Measurements from ENCODE around the gene LRRN2.
"Not testable (repeated sequence)": the region's sequence is repeated elsewhere in the genome, so short reads cannot be mapped to it uniquely, and the experiment has no call there.

Gene LRRN2

DNA sequence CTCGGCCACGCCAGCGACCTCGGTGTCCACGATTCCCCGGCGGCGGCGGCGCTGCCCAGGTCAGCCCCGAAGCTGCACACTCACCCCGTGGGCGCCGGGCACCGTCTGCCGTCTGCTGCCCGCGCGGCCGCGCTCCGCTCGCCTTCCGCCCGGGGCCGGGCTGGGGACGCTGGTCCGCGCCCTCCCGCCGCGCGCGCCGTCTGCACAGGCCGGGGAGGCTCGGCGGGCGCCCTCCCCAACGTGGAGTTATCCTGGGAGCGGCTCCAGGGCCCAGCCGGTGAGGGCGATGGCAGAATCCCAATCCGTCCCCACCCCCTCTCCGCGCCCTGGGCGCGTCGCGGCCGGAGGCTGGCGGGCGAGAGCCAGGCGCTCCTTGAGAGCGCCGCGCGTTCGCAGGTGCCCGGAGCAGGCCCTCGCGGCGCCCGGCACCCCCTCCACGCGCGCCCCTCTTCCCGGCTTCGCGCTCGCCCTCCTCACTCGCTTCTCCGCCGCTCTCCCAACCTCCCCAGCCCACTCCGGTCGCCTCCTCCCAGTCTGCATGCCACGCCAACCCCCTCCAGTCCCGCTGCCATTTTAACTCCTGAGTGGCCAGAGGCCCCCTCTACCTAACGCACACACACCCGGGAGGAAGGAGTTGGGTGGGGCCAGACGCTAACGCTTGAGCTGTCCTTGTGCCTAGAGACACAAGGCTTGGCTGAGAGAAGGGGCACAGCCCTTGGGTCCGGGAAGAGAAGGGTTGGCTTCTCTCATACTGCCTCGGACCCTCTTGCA lies at the start of gene LRRN2:
Gene LRRN2 (minus strand): TSS at position 503 of the 771 bp plus-strand sequence. CDS start 65,746 bp downstream, outside the sequence.
- Histone ChIP-seq H3K9ac (ENCODE audit: low read length) (peak within 1 kb of the TSS; percentile 51), H3K27ac (ENCODE audit: low read depth, low read length) (peak within 1 kb of the TSS; percentile 55), H3K27me3 (ENCODE audit: control insufficient read depth in 1 of 2, insufficient read depth in 2 of 2, low read length in 2 of 2) (no peaks in the 10 kb centered on the region), H3K36me3 (ENCODE audit: insufficient read depth, low read length) (no peaks in the 10 kb centered on the region), H3K4me1 (ENCODE audit: insufficient read depth, low read length) (peaks cover 17% of the 10 kb centered on the region), H3K9me3 (ENCODE audit: low read length) (no peaks in the 10 kb centered on the region), H3K4me3 (ENCODE audit: low read depth in 1 of 2, low read length in 2 of 2) (peak within 1 kb of the TSS; percentile 81 to 90)

DNA sequence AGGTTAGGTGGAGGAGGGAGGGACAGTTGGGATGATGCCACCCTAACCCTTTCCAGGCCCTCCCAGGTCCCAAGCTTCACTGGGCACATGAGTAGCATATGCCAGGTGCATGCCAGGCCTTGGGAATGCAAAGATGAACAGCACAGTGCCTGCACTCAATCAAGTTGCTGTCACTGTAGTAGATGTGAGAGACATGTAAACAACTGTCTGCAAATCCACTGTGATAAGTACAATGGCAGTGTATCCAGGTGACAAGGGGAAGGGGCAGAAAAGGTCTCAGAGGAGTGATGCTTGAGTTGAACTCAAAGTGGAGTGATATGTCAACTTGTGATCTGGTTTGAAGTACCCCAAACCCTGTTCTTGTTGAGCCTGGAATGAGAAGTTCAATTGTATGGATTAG lies 49.5 kb upstream of the LRRN2 start:
- Histone ChIP-seq H3K27ac (ENCODE audit: low read depth, low read length) (no peak overlapping the region), H3K9ac (ENCODE audit: low read length) (no peak overlapping the region), H3K9me3 (ENCODE audit: low read length) (no peaks in the 10 kb centered on the region), H3K4me3 (ENCODE audit: low read depth in 1 of 2, low read length in 2 of 2) (no peak overlapping the region), H3K27me3 (ENCODE audit: control insufficient read depth in 1 of 2, insufficient read depth in 2 of 2, low read length in 2 of 2) (no peaks in the 10 kb centered on the region), H3K4me1 (ENCODE audit: insufficient read depth, low read length) (no peaks in the 10 kb centered on the region), H3K36me3 (ENCODE audit: insufficient read depth, low read length) (no peaks in the 10 kb centered on the region)

DNA sequence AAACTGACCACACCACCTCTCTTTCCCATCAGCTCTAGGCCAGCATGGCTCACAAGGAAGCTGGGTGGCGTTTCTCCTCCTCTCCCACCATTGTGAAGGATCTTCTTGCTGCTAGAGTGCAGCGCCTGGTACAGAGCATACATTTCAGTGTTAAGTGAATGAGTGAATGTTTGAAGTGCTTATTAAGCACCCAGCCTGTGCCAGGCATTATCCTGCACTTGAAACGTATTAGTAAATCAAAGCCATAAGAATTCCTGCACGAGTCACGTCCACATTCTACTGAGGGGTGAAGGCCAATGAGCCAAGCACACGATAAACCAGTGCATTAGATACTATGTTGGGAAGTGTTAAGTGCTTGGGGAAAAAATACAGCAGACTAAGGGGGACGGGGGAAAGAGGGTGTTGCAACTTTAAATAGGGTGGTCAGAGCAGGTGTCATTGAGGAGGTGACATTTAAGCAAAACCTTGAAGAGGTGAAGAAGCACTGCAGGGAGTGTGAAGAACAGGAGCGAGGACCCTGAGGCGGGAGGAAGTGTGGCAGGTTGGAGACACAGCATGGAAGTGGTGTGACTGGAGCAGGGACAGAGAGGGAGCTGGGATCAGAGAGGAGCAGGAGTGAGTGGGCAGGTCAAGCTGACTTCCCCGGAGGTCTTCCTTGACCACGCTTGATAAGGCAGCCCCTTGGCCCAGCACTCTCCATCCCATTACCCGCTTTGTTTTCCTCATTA lies 48.5 kb upstream of the LRRN2 start:
- Histone ChIP-seq H3K4me3 (ENCODE audit: low read depth in 1 of 2, low read length in 2 of 2) (no peak overlapping the region), H3K27me3 (ENCODE audit: control insufficient read depth in 1 of 2, insufficient read depth in 2 of 2, low read length in 2 of 2) (no peaks in the 10 kb centered on the region), H3K27ac (ENCODE audit: low read depth, low read length) (no peak overlapping the region)

DNA sequence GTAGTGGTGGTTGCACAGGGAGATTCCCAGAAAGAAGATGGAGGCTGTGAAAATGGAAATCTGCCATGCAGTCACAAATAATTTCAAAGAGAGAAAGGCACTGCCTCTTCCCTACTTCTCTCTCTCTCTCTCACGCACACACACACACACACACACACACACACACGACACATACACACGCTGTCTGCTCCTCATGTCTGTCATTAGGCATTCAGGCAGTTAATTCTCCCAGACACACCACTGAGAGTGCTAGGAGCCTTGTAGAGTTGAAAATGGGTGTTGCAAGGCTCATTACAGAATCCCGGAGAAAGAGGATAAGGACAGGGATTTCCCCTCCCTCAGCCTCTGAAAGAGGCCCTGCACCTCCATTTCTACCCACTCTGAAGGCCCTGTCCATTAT lies 47.8 kb upstream of the LRRN2 start:
- Histone ChIP-seq H3K27me3 (ENCODE audit: control insufficient read depth in 1 of 2, insufficient read depth in 2 of 2, low read length in 2 of 2) (no peaks in the 10 kb centered on the region), H3K4me3 (ENCODE audit: low read depth in 1 of 2, low read length in 2 of 2) (no peak overlapping the region), H3K27ac (ENCODE audit: low read depth, low read length) (no peak overlapping the region), H3K9ac (ENCODE audit: low read length) (no peak overlapping the region), H3K36me3 (ENCODE audit: insufficient read depth, low read length) (no peaks in the 10 kb centered on the region), H3K9me3 (ENCODE audit: low read length) (no peaks in the 10 kb centered on the region), H3K4me1 (ENCODE audit: insufficient read depth, low read length) (no peaks in the 10 kb centered on the region)

More for the DNA sequence above, 48.5 kb upstream of the LRRN2 start:
- Histone ChIP-seq H3K9ac (ENCODE audit: low read length) (no peak overlapping the region), H3K36me3 (ENCODE audit: insufficient read depth, low read length) (no peaks in the 10 kb centered on the region), H3K4me1 (ENCODE audit: insufficient read depth, low read length) (no peaks in the 10 kb centered on the region), H3K9me3 (ENCODE audit: low read length) (no peaks in the 10 kb centered on the region)

DNA sequence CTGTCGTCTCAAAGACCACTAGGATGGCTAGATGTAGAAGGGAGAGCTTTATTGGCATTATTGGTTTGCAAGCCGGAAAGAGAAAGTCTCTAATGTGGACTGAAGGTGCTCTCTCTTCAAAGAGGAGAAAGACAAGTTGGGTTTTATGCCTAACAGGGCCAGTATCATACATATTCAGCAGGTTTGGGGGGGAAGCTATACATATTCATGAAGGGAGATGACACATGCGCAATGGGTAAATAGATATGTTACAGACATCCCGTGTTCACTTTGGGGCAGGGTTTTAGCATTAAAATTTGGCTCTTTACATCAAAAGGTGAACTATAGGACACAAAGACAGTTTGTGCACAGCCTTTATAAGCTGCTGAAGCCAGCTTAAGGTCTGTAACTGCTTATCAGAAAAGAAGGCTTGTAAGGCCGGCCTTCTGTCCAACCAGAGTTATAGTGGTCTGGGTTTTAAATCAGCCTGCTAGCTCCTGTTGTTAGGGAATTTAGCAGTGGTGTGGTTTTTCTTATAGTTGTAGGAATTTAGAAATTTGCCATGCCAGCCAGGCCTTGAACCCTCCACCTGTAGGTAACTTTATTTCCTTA lies 46.5 kb upstream of the LRRN2 start:
- no peaks in the 10 kb centered on the region for H3K27me3 ChIP-seq (ENCODE audit: control insufficient read depth in 1 of 2, insufficient read depth in 2 of 2, low read length in 2 of 2)
- no peak overlapping the region for H3K9ac ChIP-seq (ENCODE audit: low read length)
- no peak overlapping the region for H3K4me3 ChIP-seq (ENCODE audit: low read depth in 1 of 2, low read length in 2 of 2)
- no peaks in the 10 kb centered on the region for H3K9me3 ChIP-seq (ENCODE audit: low read length)
- no peak overlapping the region for H3K27ac ChIP-seq (ENCODE audit: low read depth, low read length)
- H3K36me3 ChIP-seq (ENCODE audit: insufficient read depth, low read length) = no peaks in the 10 kb centered on the region
- no peaks in the 10 kb centered on the region for H3K4me1 ChIP-seq (ENCODE audit: insufficient read depth, low read length)

DNA sequence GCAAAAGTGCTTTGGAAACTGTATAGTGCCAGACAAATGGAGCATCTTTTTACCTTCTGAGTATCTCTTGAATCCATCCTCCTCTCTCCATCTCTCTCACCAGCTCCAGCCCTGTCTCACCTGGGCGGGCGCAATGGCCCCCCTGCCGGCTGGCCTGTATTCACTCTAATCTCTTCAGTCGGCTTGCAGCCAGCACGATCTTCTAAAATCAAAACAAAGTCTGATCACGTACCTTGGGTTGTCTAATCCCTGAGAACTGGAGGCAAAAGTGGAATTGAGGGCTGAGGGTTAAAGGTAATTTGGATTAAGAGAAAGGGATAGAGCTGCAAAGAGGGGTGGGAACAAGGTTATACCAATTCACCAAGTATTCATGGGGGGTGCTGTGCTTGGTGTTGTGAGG lies 46.0 kb upstream of the LRRN2 start:
- Histone ChIP-seq H3K36me3 (ENCODE audit: insufficient read depth, low read length) (no peaks in the 10 kb centered on the region), H3K9ac (ENCODE audit: low read length) (no peak overlapping the region), H3K4me1 (ENCODE audit: insufficient read depth, low read length) (no peaks in the 10 kb centered on the region), H3K27ac (ENCODE audit: low read depth, low read length) (no peak overlapping the region), H3K27me3 (ENCODE audit: control insufficient read depth in 1 of 2, insufficient read depth in 2 of 2, low read length in 2 of 2) (no peaks in the 10 kb centered on the region), H3K9me3 (ENCODE audit: low read length) (no peaks in the 10 kb centered on the region), H3K4me3 (ENCODE audit: low read depth in 1 of 2, low read length in 2 of 2) (no peak overlapping the region)

DNA sequence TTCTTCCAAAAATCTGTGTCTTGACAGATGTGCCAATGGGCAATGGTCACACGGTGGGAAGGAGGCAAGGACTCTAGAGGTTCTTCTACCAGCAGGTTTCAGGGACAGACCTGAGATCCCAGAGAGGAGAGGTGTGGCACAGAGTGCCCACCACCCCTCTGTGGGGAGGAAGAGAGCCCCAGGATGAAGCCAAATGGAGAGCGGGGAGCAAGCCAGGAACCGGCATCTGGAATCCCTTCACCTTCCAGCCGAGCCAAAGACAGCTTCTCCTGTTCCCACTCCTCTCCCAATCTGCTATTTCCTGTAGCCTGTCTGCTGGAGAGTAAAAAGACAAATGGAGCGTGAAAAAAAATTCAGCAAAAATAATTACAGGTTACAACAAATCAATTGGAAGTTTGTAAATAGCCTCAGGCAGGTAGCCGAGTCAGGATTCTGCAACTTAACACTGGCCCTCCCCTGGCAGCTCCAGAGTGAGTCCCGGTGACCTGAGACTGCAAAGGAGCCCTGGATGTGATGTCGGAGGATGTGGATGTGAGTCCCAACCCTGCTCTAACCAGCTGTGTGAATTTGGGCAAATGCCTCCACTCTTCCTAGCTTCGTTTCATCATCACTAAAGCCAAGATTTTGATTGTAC lies 45.4 kb upstream of the LRRN2 start:
- no peak overlapping the region for H3K27ac ChIP-seq (ENCODE audit: low read depth, low read length)
- H3K9me3 ChIP-seq (ENCODE audit: low read length) = no peaks in the 10 kb centered on the region
- H3K4me3 ChIP-seq (ENCODE audit: low read depth in 1 of 2, low read length in 2 of 2) = no peak overlapping the region
- H3K27me3 ChIP-seq (ENCODE audit: control insufficient read depth in 1 of 2, insufficient read depth in 2 of 2, low read length in 2 of 2) = no peaks in the 10 kb centered on the region
- H3K36me3 ChIP-seq (ENCODE audit: insufficient read depth, low read length) = no peaks in the 10 kb centered on the region
- no peak overlapping the region for H3K9ac ChIP-seq (ENCODE audit: low read length)
- H3K4me1 ChIP-seq (ENCODE audit: insufficient read depth, low read length) = no peaks in the 10 kb centered on the region

DNA sequence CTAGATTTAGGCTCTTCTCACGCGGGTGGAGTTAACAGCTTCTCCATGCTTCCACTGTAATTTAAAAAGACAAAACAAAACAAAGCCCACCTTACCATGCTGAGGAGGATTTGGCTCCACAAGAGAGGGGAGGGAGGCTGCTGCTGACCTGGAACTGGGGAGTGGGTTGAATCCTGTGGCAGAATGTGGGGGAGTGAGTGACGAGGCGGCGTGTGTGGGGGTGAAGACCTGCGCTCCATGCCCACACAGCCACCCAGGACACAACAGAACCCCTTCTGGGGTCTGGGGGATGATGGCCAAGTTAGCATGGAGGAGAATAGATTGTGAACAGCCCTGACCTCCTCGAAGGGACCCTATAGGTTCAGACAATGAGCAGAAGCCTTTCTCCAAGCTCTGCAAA lies 44.0 kb upstream of the LRRN2 start:
- H3K4me3 ChIP-seq (ENCODE audit: low read depth in 1 of 2, low read length in 2 of 2) = no peak overlapping the region
- no peaks in the 10 kb centered on the region for H3K4me1 ChIP-seq (ENCODE audit: insufficient read depth, low read length)

DNA sequence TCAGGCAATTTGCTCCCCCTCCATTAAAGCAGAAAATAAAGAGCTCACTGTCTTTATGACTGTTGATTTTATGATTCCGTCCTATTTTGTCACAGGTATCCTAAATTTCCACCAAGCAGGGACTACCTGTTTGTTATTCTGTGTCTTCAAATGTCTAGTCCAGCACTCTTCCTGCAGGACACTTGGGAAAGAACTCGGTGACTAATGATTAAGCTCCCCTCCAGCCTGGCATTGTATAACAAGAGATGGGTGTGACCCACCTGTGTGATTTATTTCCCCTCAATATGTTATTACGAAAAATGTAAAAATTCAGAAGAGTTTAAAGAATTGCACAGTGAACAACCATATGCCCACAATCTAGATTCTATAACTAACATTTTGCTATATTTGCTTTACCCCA lies 42.9 kb upstream of the LRRN2 start:
- Histone ChIP-seq H3K36me3 (ENCODE audit: insufficient read depth, low read length) (no peaks in the 10 kb centered on the region), H3K4me1 (ENCODE audit: insufficient read depth, low read length) (no peaks in the 10 kb centered on the region), H3K4me3 (ENCODE audit: low read depth in 1 of 2, low read length in 2 of 2) (no peak overlapping the region), H3K9me3 (ENCODE audit: low read length) (no peaks in the 10 kb centered on the region), H3K9ac (ENCODE audit: low read length) (no peak overlapping the region), H3K27ac (ENCODE audit: low read depth, low read length) (no peak overlapping the region), H3K27me3 (ENCODE audit: control insufficient read depth in 1 of 2, insufficient read depth in 2 of 2, low read length in 2 of 2) (no peaks in the 10 kb centered on the region)

More for the DNA sequence above, 44.0 kb upstream of the LRRN2 start:
- Histone ChIP-seq H3K27ac (ENCODE audit: low read depth, low read length) (no peak overlapping the region), H3K36me3 (ENCODE audit: insufficient read depth, low read length) (no peaks in the 10 kb centered on the region), H3K27me3 (ENCODE audit: control insufficient read depth in 1 of 2, insufficient read depth in 2 of 2, low read length in 2 of 2) (no peaks in the 10 kb centered on the region), H3K9me3 (ENCODE audit: low read length) (no peaks in the 10 kb centered on the region), H3K9ac (ENCODE audit: low read length) (no peak overlapping the region)

DNA sequence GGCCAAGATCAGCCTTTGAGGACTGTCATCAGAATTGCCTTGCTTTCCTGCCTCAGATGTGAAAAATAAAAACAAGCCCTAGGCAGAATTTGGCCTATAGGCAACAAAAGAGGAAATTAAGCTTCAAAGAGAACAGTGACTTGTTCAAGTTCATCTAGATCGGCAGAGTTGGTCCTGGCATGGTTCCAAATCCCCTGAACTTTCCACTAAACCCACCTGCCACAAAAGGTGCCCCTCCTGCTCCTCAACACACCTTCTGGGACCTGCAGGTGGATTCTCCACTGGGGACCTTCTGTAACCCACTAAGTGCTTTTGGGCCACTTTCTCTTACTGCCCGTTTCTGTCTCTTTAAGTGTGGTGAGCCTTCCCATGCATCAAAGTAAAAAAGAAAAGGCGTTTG lies 42.5 kb upstream of the LRRN2 start:
- Histone ChIP-seq H3K36me3 (ENCODE audit: insufficient read depth, low read length) (no peaks in the 10 kb centered on the region), H3K27me3 (ENCODE audit: control insufficient read depth in 1 of 2, insufficient read depth in 2 of 2, low read length in 2 of 2) (no peaks in the 10 kb centered on the region), H3K27ac (ENCODE audit: low read depth, low read length) (no peak overlapping the region), H3K4me3 (ENCODE audit: low read depth in 1 of 2, low read length in 2 of 2) (no peak overlapping the region), H3K9me3 (ENCODE audit: low read length) (no peaks in the 10 kb centered on the region), H3K9ac (ENCODE audit: low read length) (no peak overlapping the region), H3K4me1 (ENCODE audit: insufficient read depth, low read length) (no peaks in the 10 kb centered on the region)

DNA sequence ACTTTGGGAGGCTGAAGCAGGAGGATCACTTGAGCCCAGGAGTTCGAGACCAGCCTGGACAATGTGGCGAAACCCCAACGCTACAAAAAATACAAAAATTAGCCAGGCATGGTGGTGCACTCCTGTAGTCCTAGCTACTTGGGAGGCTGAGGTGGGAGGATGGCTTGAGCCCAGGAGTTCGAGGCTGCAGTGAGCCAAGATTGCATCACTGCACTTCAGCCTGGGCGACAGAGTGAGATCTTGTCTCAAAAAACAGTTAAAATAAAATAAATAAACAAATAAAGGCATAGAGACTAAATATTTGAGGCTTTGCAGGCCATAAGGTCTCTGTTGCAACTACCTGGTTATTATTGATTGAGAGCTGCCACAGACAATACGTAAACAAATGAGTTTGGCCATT lies 41.9 kb upstream of the LRRN2 start:
- H3K9ac ChIP-seq (ENCODE audit: low read length); H3K4me1 ChIP-seq (ENCODE audit: insufficient read depth, low read length); H3K27me3 ChIP-seq (ENCODE audit: control insufficient read depth in 1 of 2, insufficient read depth in 2 of 2, low read length in 2 of 2); H3K27ac ChIP-seq (ENCODE audit: low read depth, low read length); H3K36me3 ChIP-seq (ENCODE audit: insufficient read depth, low read length); H3K4me3 ChIP-seq (ENCODE audit: low read depth in 1 of 2, low read length in 2 of 2); H3K9me3 ChIP-seq (ENCODE audit: low read length): not testable (repeated sequence)
